Measurements from ENCODE around the gene DNAAF8. TPM values are rescaled to one million over a fixed set of nuclear protein-coding genes. Genes with fewer than 3 reads are reported as not detected.

The DNAAF8 gene
- total RNA-seq, 1 donor from 2014 or later, result 1.2 TPM

- DNase-seq (ENCODE audit: extremely low spot score, unreplicated experiment), result no peak
- no peak for TF ChIP-seq CTCF (IDR thresholded peaks at IDR 0.05)
- H3K9me3 Mint-ChIP-seq (ENCODE audit: unreplicated experiment), result no peaks in the 10 kb centered on the region
- H3K36me3 Mint-ChIP-seq (ENCODE audit: unreplicated experiment), result no peaks in the 10 kb centered on the region
- H3K27me3 Mint-ChIP-seq (ENCODE audit: unreplicated experiment), result no peaks in the 10 kb centered on the region
- H3K4me3 Mint-ChIP-seq (ENCODE audit: unreplicated experiment), result no peak overlapping the region
- H3K27ac Mint-ChIP-seq (ENCODE audit: unreplicated experiment), result no peak overlapping the region
- no peaks in the 10 kb centered on the region for H3K4me1 Mint-ChIP-seq (ENCODE audit: unreplicated experiment)
Measured at GRCh38 chr16:4785758-4786433, 51.6 kb downstream of the DNAAF8 start.

- Mint-ChIP-seq H3K36me3 (ENCODE audit: unreplicated experiment) (no peaks in the 10 kb centered on the region), H3K4me3 (ENCODE audit: unreplicated experiment) (no peak overlapping the region), H3K27ac (ENCODE audit: unreplicated experiment) (no peak overlapping the region), H3K4me1 (ENCODE audit: unreplicated experiment) (no peaks in the 10 kb centered on the region), H3K27me3 (ENCODE audit: unreplicated experiment) (no peaks in the 10 kb centered on the region), H3K9me3 (ENCODE audit: unreplicated experiment) (no peaks in the 10 kb centered on the region)
- DNase-seq (ENCODE audit: extremely low spot score, unreplicated experiment), result no peak
- TF ChIP-seq CTCF (IDR thresholded peaks at IDR 0.05), result no peak
Measured at GRCh38 chr16:4787068-4787467, 52.7 kb downstream of the DNAAF8 start.

- H3K27ac Mint-ChIP-seq (ENCODE audit: unreplicated experiment), result no peak within 1 kb of the TSS
- H3K9me3 Mint-ChIP-seq (ENCODE audit: unreplicated experiment), result no peaks in the 10 kb centered on the region
- H3K27me3 Mint-ChIP-seq (ENCODE audit: unreplicated experiment), result no peaks in the 10 kb centered on the region
- no peak for DNase-seq (ENCODE audit: extremely low spot score, unreplicated experiment)
- no peak for TF ChIP-seq CTCF (IDR thresholded peaks at IDR 0.05)
- H3K4me1 Mint-ChIP-seq (ENCODE audit: unreplicated experiment), result no peaks in the 10 kb centered on the region
- no peaks in the 10 kb centered on the region for H3K36me3 Mint-ChIP-seq (ENCODE audit: unreplicated experiment)
- H3K4me3 Mint-ChIP-seq (ENCODE audit: unreplicated experiment), result no peak within 1 kb of the TSS
Measured at GRCh38 chr16:4787627-4788482, 53.5 kb downstream of the DNAAF8 start, which contains the start of gene SEPTIN12. SEPTIN12 (minus strand) TSS chr16:4788345; CDS start chr16:4787645, 700 bp downstream.

- Mint-ChIP-seq H3K4me3 (ENCODE audit: unreplicated experiment) (no peak overlapping the region), H3K27me3 (ENCODE audit: unreplicated experiment) (no peaks in the 10 kb centered on the region), H3K36me3 (ENCODE audit: unreplicated experiment) (no peaks in the 10 kb centered on the region), H3K27ac (ENCODE audit: unreplicated experiment) (no peak overlapping the region), H3K9me3 (ENCODE audit: unreplicated experiment) (no peaks in the 10 kb centered on the region), H3K4me1 (ENCODE audit: unreplicated experiment) (no peaks in the 10 kb centered on the region)
- DNase-seq (ENCODE audit: extremely low spot score, unreplicated experiment), result no peak
- TF ChIP-seq CTCF (IDR thresholded peaks at IDR 0.05), result no peak
Measured at GRCh38 chr16:4788489-4788889, 54.2 kb downstream of the DNAAF8 start.

- Mint-ChIP-seq H3K4me1 (ENCODE audit: unreplicated experiment) (no peaks in the 10 kb centered on the region), H3K9me3 (ENCODE audit: unreplicated experiment) (no peaks in the 10 kb centered on the region), H3K27ac (ENCODE audit: unreplicated experiment) (no peak overlapping the region), H3K36me3 (ENCODE audit: unreplicated experiment) (no peaks in the 10 kb centered on the region), H3K4me3 (ENCODE audit: unreplicated experiment) (no peak overlapping the region), H3K27me3 (ENCODE audit: unreplicated experiment) (no peaks in the 10 kb centered on the region)
- no peak for TF ChIP-seq CTCF (IDR thresholded peaks at IDR 0.05)
- no peak for DNase-seq (ENCODE audit: extremely low spot score, unreplicated experiment)
Measured at GRCh38 chr16:4788910-4789309, 54.6 kb downstream of the DNAAF8 start.
